Occipital lobe (tissue), 2 donors: ENCODE measurements around the gene C1orf122. TPM values are rescaled to one million over a fixed set of nuclear protein-coding genes. Genes with fewer than 3 reads are reported as not detected.

ENCODE experiments used
- DNase-seq: peaks from one replicate; lab custom pipeline; 2025; lab: John Stamatoyannopoulos, UW
- total RNA-seq: library from RNA; depleted of rRNA; stranded (reverse); fragments of >200 nt; gene quantifications from one replicate; pipeline ENCODE4 v1.2.3, GENCODE V29; 2014

Gene C1orf122
- total RNA-seq, 1 donor from 2014 or later, result 10.3 TPM

GRCh38 chr1:37845049-37845646 is 37.6 kb downstream of the C1orf122 start:
- DNase-seq, result no peak

- DNase-seq, result no peak
These were observed 38.2 kb downstream of the C1orf122 start for GRCh38 chr1:37845786-37846185.

GRCh38 chr1:37846647-37847339 is 39.2 kb downstream of the C1orf122 start:
- DNase-seq, result no peak

GRCh38 chr1:37849480-37849879 is 41.9 kb downstream of the C1orf122 start:
- DNase-seq, result no peak

GRCh38 chr1:37850352-37850955 is 42.9 kb downstream of the C1orf122 start:
- no peak for DNase-seq

- DNase-seq, result no peak
These were observed 43.7 kb downstream of the C1orf122 start for GRCh38 chr1:37851262-37851661.

- no peak for DNase-seq
These were observed 44.2 kb downstream of the C1orf122 start for GRCh38 chr1:37851782-37852210.

GRCh38 chr1:37853157-37853556 is 45.6 kb downstream of the C1orf122 start:
- DNase-seq, result no peak

GRCh38 chr1:37854406-37854805 is 46.8 kb downstream of the C1orf122 start:
- DNase-seq, result no peak

Other genes with a start within 250 kb of the C1orf122 start
- gene GNL2, start 211.9 kb upstream of the C1orf122 start, total RNA-seq, result 45.7 TPM
- gene RSPO1, start 172.9 kb upstream of the C1orf122 start, total RNA-seq, result not detected
- gene CDCA8, start 115.3 kb upstream of the C1orf122 start, total RNA-seq, result 0.31 TPM
- 10.1 TPM for gene EPHA10, start 42.7 kb upstream of the C1orf122 start, total RNA-seq
- gene MANEAL, start 13.9 kb upstream of the C1orf122 start, total RNA-seq, result 30.7 TPM
- 14.3 TPM for gene YRDC, start 418 bp downstream of the C1orf122 start, total RNA-seq
- gene MTF1, start 51.8 kb downstream of the C1orf122 start, total RNA-seq, result 3.1 TPM
- 16.7 TPM for gene INPP5B, start 139.3 kb downstream of the C1orf122 start, total RNA-seq
- gene SF3A3, start 182.2 kb downstream of the C1orf122 start, total RNA-seq, result 53.5 TPM
- 4.1 TPM for gene FHL3, start 197.7 kb downstream of the C1orf122 start, total RNA-seq
- 52.9 TPM for gene UTP11, start 204.9 kb downstream of the C1orf122 start, total RNA-seq
- gene POU3F1, start 239.0 kb downstream of the C1orf122 start, total RNA-seq, result 9.4 TPM